HG02973 (cell line): ENCODE results near the gene MSGN1.

Experiments
- ATAC-seq: cut with Tn5 transposase; IDR thresholded peaks from one replicate; pipeline ENCODE4 v1.9.1; 2021; ENCODE audit warnings: moderate library complexity; ENCODE audit not compliant: unreplicated experiment

Gene MSGN1

DNA sequence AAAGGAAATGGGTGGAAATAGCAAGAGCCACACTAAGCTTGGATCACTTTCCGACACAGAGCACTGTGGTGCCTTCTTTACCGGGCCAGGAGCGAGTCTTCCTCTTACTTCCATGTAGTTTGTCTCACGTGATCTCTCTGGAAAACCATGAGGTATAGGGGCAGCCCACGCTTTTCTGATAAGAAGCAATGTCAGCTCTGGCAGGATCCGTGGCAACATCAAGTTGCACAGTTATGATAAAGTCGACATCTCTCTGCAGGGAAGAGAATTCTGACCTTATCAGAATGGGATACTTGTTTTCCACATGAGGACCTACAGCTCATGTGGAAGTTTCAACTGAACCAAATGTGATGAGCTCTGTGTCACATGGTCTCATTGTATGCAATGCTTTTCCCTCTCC, 29.5 kb downstream of the MSGN1 start:
- ATAC-seq, result no peak

DNA sequence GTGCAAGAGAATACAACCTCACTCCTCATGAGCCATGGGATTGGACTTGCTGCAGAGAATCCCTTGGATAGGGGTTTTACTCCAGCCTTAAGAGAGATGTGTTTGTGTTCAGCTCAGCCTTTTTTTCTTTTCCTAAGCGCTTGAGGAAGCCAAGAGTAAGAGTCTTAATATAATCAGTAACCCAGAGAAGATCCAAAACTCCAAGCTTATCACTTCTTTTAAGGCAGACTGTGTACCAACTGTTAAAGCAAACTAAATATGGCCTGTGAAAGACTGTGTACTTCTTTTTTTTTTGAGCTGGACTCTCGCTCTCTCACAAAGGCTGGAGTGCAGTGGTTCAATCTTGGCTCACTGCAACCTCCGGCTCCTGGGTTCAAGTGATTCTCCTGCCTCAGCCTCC, 30.4 kb downstream of the MSGN1 start:
- ATAC-seq, result no peak

GRCh38 chr2:17847236-17847635, 31.0 kb downstream of the MSGN1 start:
- no peak for ATAC-seq

- ATAC-seq, result no peak
These were observed 33.0 kb downstream of the MSGN1 start for GRCh38 chr2:17849275-17849674.

GRCh38 chr2:17850151-17850550, 33.9 kb downstream of the MSGN1 start:
- ATAC-seq, result no peak

- ATAC-seq, result peak; percentile 88
These were observed 35.7 kb downstream of the MSGN1 start for GRCh38 chr2:17851731-17852585.

- no peak for ATAC-seq
These were observed 37.5 kb downstream of the MSGN1 start for GRCh38 chr2:17853799-17854198.

- no peak for ATAC-seq
These were observed 40.8 kb downstream of the MSGN1 start for GRCh38 chr2:17857021-17857420.

DNA sequence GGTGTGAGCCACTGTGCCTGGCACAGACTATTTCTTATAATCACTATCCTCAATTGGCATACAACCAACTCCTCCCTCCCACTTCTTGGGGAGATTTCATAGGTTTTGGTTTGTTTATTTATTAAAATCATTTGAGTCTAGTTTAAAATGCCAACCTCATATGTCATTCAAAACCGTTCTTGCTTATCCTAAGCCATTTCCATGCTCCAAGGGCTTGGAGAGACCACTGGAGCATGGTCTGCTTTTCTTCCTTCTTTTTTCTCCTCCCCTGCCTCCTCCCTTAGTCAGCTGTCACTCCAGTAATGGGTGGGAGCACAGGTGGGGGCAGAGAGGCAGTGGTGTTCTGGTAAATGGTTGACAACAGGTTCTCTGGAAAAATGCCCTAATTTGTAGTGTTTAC, 41.8 kb downstream of the MSGN1 start:
- ATAC-seq, result no peak

GRCh38 chr2:17863539-17863938, 47.3 kb downstream of the MSGN1 start:
- no peak for ATAC-seq

GRCh38 chr2:17864676-17865075, 48.4 kb downstream of the MSGN1 start:
- ATAC-seq, result no peak

DNA sequence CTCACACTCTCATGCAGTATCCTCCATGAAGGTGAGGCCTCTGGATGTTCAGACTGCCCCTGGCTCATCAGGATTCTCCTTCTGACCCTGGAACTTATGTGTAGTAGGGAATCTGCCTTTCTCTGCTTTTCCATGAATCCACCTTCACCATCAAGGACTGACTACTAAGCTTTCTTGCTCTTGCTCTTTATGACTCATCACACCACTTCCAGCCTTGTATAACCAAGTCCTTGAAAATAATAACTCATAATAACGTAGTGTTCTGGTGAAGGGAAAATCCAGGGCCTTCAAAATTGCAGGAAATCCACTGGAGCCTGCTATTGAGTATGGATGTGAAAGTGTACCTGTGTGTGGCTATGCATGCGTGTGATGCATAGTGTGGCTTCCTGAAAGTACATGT, 50.9 kb downstream of the MSGN1 start:
- no peak for ATAC-seq
